ENCODE results near the gene COLQ. TPM values are rescaled to one million over a fixed set of nuclear protein-coding genes. Genes with fewer than 3 reads are reported as not detected.
"Not testable (repeated sequence)": the region's sequence is repeated elsewhere in the genome, so short reads cannot be mapped to it uniquely, and the experiment has no call there.

Gene COLQ
- polyA plus RNA-seq, 1 donor (not counting 4 experiments of a cell fraction or from before 2014, with no cell fraction given), result 0.35 TPM

GRCh38 chr3:15420871-15421270 is 100.6 kb downstream of the COLQ start:
- no peaks in the 10 kb centered on the region for H3K9me3 ChIP-seq (ENCODE audit: control insufficient read depth, low read depth, low read length)
- no peaks in the 10 kb centered on the region for H3K27me3 ChIP-seq (ENCODE audit: control insufficient read depth, extremely low read depth, insufficient read depth, low read length)
- H3K4me2 ChIP-seq (ENCODE audit: control insufficient read depth, extremely low read depth, insufficient read depth, low read depth, low read length), result no peak overlapping the region
- dilution Hi-C loops (cut with MboI; ENCODE audit: extremely low pct_ligation_motif_present, low sequenced_read_pairs), result no loop called here
- H2AFZ ChIP-seq (ENCODE audit: control insufficient read depth, low read length), result no peak overlapping the region
- no peak overlapping the region for H3K9ac ChIP-seq (ENCODE audit: control insufficient read depth, extremely low read depth, insufficient read depth, low read length)
- DNase-seq (ENCODE audit: low read depth, low spot score) (no peak), FAIRE-seq (no peak)
- H3K79me2 ChIP-seq (ENCODE audit: control insufficient read depth, insufficient read depth, low read length), result peaks cover 2% of the 10 kb centered on the region
- no peaks in the 10 kb centered on the region for H3K4me1 ChIP-seq (ENCODE audit: control insufficient read depth, extremely low read depth, insufficient read depth, low read length)
- TF ChIP-seq CTCF (optimal IDR thresholded peaks at IDR 0.05 in 1 of 3, IDR thresholded peaks at IDR 0.05 in 1 of 3, conservative IDR thresholded peaks at IDR 0.05 in 1 of 3; ENCODE audit: extremely low read depth in 1 of 3, insufficient read depth in 2 of 3, low read length in 3 of 3), result no peak
- TF ChIP-seq EZH2 (IDR thresholded peaks at IDR 0.05; ENCODE audit: low read length), result no peak
- H3K36me3 ChIP-seq (ENCODE audit: control insufficient read depth in 2 of 2, extremely low read depth in 1 of 2, insufficient read depth in 2 of 2, low read length in 2 of 2), result peaks cover 5 to 18% of the 10 kb centered on the region in 2 experiments
- no peaks in the 10 kb centered on the region for H4K20me1 ChIP-seq (ENCODE audit: control insufficient read depth, extremely low read depth, insufficient read depth, low read length)
- no peaks in the 10 kb centered on the region for H3K9me1 ChIP-seq (ENCODE audit: control insufficient read depth, extremely low read depth, insufficient read depth, low read length)
- no peak overlapping the region for H3K27ac ChIP-seq (ENCODE audit: control insufficient read depth, insufficient read depth, low read length)
- H3K4me3 ChIP-seq (ENCODE audit: control insufficient read depth in 2 of 3, extremely low read depth in 1 of 3, insufficient read depth in 2 of 3, low read depth in 1 of 3, low read length in 3 of 3), result no peak overlapping the region

GRCh38 chr3:15410966-15411365 is 110.5 kb downstream of the COLQ start:
- DNase-seq (ENCODE audit: low read depth, low spot score); dilution Hi-C loops (cut with MboI; ENCODE audit: extremely low pct_ligation_motif_present, low sequenced_read_pairs); FAIRE-seq: not testable (repeated sequence)

GRCh38 chr3:15409774-15410173 is 111.7 kb downstream of the COLQ start:
- no peak overlapping the region for H3K27ac ChIP-seq (ENCODE audit: control insufficient read depth, insufficient read depth, low read length)
- H3K9me1 ChIP-seq (ENCODE audit: control insufficient read depth, extremely low read depth, insufficient read depth, low read length), result no peaks in the 10 kb centered on the region
- no peaks in the 10 kb centered on the region for H3K79me2 ChIP-seq (ENCODE audit: control insufficient read depth, insufficient read depth, low read length)
- no peak for DNase-seq (ENCODE audit: low read depth, low spot score)
- no peaks in the 10 kb centered on the region for H3K27me3 ChIP-seq (ENCODE audit: control insufficient read depth, extremely low read depth, insufficient read depth, low read length)
- dilution Hi-C loops (cut with MboI; ENCODE audit: extremely low pct_ligation_motif_present, low sequenced_read_pairs), result no loop called here
- no peak for TF ChIP-seq EZH2 (IDR thresholded peaks at IDR 0.05; ENCODE audit: low read length)
- TF ChIP-seq CTCF (optimal IDR thresholded peaks at IDR 0.05 in 1 of 3, IDR thresholded peaks at IDR 0.05 in 1 of 3, conservative IDR thresholded peaks at IDR 0.05 in 1 of 3; ENCODE audit: extremely low read depth in 1 of 3, insufficient read depth in 2 of 3, low read length in 3 of 3), result no peak
- H3K9ac ChIP-seq (ENCODE audit: control insufficient read depth, extremely low read depth, insufficient read depth, low read length), result no peak overlapping the region
- no peak overlapping the region for H3K4me2 ChIP-seq (ENCODE audit: control insufficient read depth, extremely low read depth, insufficient read depth, low read depth, low read length)
- no peak for FAIRE-seq
- no peak overlapping the region for H3K4me3 ChIP-seq (ENCODE audit: control insufficient read depth in 2 of 3, extremely low read depth in 1 of 3, insufficient read depth in 2 of 3, low read depth in 1 of 3, low read length in 3 of 3)
- H4K20me1 ChIP-seq (ENCODE audit: control insufficient read depth, extremely low read depth, insufficient read depth, low read length), result no peaks in the 10 kb centered on the region
- no peaks in the 10 kb centered on the region for H3K9me3 ChIP-seq (ENCODE audit: control insufficient read depth, low read depth, low read length)
- H3K36me3 ChIP-seq (ENCODE audit: control insufficient read depth in 2 of 2, extremely low read depth in 1 of 2, insufficient read depth in 2 of 2, low read length in 2 of 2), result peaks cover 2 to 11% of the 10 kb centered on the region in 2 experiments
- no peaks in the 10 kb centered on the region for H3K4me1 ChIP-seq (ENCODE audit: control insufficient read depth, extremely low read depth, insufficient read depth, low read length)
- no peak overlapping the region for H2AFZ ChIP-seq (ENCODE audit: control insufficient read depth, low read length)

More at GRCh38 chr3:15410966-15411365, 110.5 kb downstream of the COLQ start:
- not testable (repeated sequence) for H2AFZ ChIP-seq (ENCODE audit: control insufficient read depth, low read length); H3K9me3 ChIP-seq (ENCODE audit: control insufficient read depth, low read depth, low read length); H3K4me1 ChIP-seq (ENCODE audit: control insufficient read depth, extremely low read depth, insufficient read depth, low read length); H3K4me3 ChIP-seq (ENCODE audit: control insufficient read depth in 2 of 3, extremely low read depth in 1 of 3, insufficient read depth in 2 of 3, low read depth in 1 of 3, low read length in 3 of 3); H3K9me1 ChIP-seq (ENCODE audit: control insufficient read depth, extremely low read depth, insufficient read depth, low read length); H3K4me2 ChIP-seq (ENCODE audit: control insufficient read depth, extremely low read depth, insufficient read depth, low read depth, low read length); H3K27ac ChIP-seq (ENCODE audit: control insufficient read depth, insufficient read depth, low read length); H4K20me1 ChIP-seq (ENCODE audit: control insufficient read depth, extremely low read depth, insufficient read depth, low read length); H3K27me3 ChIP-seq (ENCODE audit: control insufficient read depth, extremely low read depth, insufficient read depth, low read length); H3K79me2 ChIP-seq (ENCODE audit: control insufficient read depth, insufficient read depth, low read length); H3K9ac ChIP-seq (ENCODE audit: control insufficient read depth, extremely low read depth, insufficient read depth, low read length)
- H3K36me3 ChIP-seq (ENCODE audit: control insufficient read depth in 2 of 2, extremely low read depth in 1 of 2, insufficient read depth in 2 of 2, low read length in 2 of 2), result peaks cover 2 to 16% of the 10 kb centered on the region in 2 experiments

All from keratinocyte (primary cell).